NCI-H2171 treated with DMSO at 0.1 percent for 48 hours (cell line): ENCODE data around the gene OR6V1.

Experiments
- DNase-seq: peaks from one replicate; lab custom pipeline; 2025; lab: John Stamatoyannopoulos, UW

Gene OR6V1, protein sequence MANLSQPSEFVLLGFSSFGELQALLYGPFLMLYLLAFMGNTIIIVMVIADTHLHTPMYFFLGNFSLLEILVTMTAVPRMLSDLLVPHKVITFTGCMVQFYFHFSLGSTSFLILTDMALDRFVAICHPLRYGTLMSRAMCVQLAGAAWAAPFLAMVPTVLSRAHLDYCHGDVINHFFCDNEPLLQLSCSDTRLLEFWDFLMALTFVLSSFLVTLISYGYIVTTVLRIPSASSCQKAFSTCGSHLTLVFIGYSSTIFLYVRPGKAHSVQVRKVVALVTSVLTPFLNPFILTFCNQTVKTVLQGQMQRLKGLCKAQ

DNA sequence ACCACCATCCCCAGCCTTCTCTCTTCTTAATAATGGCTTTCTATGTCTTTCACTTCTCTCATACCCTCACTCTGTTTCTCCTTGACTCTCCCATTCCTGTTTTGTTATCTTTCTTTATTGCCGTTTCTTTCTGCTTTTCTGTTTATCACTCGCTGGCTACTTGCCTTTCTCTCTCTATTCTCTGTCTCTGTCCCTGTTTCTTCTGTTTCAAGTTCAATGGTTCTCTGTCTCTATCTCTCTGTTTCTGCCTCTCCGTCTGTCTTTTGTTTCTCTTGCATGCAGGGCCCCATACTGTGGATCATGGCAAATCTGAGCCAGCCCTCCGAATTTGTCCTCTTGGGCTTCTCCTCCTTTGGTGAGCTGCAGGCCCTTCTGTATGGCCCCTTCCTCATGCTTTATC, at the start of gene OR6V1:
Gene OR6V1, plus strand, starts transcription at position 301 of the 400 bp plus-strand sequence. Its CDS starts 0 bp downstream, at position 301.
- DNase-seq = no peak

GRCh38 chr7:143002898-143003297, 49.2 kb upstream of the OR6V1 start:
- no peak for DNase-seq

DNA sequence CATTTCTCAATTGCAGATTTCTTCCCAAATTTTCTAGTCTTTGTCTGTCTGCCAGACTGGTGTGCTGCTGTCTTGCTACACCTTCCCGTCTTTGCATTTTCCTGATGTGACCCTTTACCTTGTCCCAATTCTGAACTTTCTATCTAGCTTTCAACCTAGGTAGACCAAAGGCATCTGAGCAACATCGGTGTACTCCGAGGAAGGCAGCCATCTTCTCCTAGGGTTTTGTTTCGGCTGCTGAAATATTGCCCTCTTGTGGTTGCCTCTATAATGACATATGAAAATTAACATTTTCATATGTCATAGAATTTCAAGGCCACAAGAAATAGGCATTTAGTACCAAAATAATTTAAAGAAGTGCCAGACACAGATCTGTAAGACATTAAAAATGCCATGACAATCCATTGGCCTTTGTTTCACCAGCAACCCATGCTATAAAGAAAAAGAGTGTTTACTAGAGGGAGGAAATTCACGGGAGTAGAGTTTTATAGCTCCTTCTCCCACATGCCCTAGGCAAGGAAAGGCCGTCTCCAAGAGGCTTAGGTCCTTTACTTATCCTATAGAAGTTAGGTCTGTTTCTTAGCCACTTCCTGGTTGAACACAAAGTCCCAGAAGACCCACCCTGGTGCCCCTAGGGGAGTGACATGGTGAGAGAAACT, 48.6 kb upstream of the OR6V1 start:
- DNase-seq = peak; percentile 59

DNA sequence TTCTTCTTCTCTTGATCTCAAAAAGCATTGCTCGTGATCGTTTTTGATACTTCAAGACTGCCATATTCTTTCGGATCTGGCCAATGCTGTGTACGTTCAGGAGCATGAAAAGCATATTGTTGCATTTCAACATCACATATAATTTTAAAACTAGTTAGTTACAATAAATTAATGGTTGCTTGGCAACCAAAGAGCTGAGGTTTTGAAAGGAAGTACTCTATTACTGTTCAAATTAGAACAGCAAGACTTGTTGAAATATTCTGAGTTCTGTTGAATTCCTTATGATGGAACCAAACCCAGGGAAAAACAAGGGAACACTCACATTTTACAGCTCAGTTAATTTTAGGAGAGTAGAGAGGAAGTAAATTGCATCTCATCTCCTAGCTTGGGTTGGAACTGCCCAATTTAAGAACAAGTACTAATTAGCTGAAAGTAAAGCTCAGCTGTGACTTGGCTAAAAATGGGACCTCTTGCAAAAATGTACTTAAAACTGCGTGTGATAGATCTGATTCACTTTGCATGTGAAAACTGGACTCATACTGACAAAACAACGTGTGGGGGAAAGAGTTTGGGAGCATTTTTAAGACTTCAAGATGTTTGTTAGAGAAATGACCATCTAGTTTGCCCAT, 46.4 kb upstream of the OR6V1 start:
- DNase-seq = no peak

DNA sequence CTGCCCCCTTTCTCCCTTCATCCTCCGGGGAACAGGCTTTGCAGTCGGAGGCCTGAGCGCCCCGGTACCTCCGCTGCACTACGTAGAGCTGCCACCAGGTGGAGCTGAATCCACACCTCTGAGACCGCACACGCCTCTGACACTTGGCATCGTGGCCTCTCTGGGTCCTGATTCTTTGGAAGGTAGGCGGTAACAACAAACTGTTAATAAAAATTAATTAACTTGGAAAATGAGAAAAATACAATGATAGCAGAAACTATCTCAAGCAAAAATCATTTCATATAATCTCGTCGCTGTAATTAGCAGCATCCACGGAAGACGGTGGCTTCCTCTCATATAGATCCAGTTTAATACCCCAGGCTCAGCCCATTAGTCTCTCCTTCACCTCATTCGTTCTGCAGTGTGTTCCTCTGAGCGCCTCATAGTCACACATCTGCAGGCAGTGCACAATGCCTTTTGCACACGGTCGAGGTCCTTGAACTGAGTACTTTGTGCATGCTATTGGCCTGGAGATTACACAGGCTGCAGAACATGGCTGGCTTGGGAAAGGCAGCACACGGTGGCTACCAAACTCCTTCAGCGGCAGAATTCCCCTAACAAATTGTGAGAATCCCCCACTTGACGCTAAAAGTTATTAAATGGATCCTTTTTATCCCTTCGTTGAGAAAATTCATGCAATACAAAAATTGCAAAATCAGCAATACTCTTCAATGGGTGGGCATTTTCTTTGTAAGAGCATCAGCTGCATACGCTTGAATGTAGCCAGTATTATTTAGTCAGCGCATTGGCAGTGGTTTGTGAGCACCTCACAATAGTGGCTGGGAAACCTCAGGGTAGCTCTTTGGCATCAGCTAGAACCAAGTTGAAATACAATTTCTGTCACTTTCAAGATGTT, 43.9 kb upstream of the OR6V1 start:
- peak; percentile 59 for DNase-seq

DNA sequence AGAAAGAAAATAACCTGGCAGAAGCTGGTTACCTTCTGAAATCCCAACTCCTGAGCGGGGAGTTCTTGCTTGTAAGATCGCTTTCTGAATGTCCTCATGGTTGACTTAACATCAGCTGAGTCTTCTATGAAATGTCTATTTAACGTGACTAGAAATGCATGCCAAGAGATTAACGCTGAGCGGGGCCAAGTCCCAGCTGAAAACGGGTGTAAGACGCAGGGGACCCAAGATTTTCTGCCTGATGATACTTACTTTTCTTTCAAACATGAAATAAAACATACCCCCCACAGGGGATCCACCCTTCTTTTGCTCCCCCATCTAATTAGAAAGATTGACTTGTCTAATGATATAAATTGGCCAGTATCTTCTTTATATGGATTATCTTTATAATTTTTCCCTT, 40.1 kb upstream of the OR6V1 start:
- no peak for DNase-seq

DNA sequence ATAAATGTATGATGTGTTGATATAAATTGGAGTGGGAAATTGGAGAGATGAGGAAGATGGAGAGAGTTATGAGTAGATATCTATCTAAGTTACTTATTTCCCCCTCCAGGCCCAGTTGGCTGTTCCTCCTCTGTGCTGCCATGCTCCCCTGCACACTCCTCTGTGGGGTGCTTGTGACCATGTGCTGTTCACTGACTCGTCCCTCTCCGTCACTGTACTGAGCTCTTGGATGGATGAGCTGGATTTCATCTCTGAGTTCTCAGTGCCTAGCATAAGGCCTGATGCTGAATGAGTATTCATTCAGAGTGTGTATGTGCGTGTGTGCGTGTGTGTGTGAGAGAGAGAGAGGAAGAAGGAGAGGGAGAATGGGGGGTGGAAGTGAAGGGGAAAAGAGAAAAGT, 39.7 kb upstream of the OR6V1 start:
- no peak for DNase-seq

DNA sequence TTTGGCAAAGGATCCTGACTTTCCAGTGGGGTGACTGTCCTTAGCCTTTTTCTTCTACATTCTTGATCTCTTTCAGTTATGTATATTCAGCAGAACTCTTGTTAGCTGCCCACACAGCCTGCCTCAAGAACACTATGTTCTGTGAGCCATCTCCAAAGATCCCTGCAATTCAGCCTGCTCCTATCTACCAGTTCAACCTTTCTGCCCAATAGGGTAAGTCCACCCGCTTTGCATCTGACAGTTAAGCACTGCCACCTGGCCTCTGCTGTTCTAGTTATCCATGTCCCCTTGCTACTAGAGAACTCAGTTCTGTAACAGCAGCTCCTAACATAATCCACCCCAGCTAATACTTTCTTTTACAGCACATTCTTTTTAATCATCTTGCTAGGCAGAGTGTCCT, 38.7 kb upstream of the OR6V1 start:
- DNase-seq = no peak

DNA sequence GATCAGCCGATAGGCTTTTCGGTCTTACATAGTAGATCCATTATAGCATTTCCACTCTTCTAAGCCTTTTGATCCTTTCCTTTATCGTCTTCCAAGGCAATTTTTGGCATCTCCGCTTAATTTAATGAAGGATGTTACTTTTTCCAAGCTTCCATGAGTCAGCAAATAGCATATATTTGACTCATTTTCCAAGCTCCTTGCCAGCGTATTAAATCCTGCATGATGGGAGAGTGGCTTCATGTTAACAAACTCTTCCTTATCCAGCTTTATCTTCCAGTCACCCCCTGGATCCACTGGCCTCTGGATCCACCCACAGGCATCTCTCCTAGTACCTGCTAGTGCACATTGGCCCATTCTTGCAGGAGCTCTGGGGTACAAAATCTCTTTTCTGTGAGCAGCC, 38.2 kb upstream of the OR6V1 start:
- no peak for DNase-seq

DNA sequence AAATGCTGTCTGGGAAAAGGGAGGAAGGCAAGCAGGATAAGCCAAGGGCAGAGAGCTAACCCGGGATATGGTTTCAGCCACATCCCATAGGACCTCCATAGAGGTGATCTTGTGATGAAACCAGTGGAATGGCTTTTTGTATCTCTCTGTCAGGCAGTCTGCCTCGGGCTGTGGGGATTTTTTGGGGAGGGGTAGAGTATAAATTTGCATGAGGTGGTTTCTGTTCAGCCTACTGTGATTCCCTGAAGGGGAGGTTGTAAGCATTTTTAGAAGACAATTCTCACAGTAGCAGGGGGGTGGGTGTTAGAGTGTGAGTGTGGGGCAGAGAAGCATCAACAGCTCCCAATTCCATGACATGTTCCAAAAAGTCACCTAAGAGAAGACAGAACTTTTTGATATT, 37.1 kb upstream of the OR6V1 start:
- DNase-seq = no peak

DNA sequence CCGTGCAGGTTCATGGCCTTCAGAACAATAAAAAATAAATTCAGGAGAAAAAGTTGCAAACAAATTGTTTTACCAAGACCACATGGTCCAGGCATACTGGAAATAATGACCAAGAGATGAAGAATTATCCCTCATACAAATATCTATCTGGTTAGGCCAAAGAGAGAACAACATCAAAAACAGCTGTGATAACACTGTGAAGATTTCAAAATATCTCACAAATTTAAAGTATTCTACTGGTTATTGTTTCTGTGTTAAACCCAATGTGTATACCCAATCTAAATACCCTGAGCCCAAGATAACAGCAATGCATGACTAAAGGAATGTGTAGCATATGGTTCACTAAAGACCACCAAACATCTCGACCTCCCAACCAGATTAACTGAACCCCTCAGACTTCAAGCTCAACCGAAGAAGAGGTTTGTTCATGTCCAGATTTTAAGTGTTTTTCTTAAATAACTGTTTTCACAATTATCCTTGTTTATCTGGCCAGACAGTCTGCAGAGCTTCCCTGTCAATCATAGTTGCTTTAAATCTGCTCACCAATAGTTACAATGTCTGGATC, 36.1 kb upstream of the OR6V1 start:
- DNase-seq = no peak

DNA sequence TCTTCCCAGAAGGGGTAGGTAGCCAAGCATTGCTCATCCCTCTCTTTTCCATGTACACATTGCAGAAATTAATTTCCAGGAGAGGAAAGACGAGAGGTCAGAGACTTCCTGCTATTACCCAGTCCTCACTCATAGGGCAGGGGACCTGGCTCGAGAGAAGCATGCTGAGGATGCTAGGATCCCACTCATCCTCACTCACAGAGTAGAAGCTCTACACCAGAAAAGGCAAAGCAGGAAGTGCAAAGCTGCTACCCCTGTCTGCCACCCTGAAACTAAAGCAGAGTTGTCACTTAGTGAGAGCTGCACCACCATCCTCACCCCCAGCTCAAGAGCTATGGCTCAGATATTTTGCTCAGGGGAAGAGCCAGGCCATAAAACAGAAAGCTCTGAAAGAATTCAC, 35.1 kb upstream of the OR6V1 start:
- no peak for DNase-seq

DNA sequence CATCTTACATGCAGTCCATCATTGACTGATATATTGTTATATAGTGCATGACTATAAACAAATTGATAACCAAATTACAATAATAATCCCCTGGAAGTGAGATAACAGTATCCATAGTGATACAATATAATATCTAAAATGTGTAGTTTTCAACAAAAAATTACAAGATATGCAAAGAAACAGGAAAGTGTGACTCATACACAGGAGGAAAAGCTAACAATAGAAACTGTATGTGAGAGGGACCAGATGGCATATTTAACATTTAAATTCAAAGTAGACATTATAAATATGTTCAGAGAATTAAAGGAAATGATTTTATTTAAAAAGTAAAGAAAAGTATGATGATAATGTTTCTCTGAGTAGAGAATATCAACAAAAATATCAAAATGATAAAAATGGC, 33.2 kb upstream of the OR6V1 start:
- DNase-seq = no peak

DNA sequence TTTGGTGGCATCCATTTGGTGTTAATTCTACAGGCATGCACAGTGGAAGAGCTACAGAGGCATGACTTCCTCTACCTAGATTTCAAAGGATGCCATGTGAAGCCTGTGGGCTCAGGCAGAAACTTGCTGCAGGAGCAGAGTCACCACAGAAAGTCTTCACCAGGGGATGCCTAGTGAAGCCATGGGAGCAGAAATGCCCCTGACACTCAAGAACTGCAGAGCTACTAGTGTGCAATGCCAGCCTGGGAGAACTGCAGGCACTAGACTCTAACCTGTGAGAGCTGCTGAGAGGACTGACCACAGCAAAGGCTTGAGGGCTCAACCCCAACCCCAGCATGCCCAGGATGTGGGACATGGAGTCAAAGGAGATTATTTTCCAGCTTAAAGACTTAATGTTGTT, 29.1 kb upstream of the OR6V1 start:
- no peak for DNase-seq

DNA sequence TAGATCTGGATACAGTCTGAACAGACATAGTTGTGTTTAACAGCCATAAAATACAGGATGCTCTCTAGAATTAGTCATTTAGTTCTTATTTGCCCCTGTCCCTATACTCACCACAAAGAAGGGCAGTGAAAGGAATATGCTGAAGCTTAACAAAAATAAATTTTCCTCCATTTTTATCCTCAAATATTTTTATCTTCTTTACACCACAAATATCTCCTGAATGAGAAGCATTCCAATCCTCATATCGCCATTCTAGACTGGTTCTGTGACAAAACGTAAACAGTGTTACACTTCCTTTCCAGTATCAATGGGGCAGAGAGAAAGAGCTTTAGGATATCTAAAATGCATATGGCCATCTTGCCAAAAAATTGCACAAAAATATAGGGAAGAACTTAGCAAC, 26.8 kb upstream of the OR6V1 start:
- DNase-seq = no peak

DNA sequence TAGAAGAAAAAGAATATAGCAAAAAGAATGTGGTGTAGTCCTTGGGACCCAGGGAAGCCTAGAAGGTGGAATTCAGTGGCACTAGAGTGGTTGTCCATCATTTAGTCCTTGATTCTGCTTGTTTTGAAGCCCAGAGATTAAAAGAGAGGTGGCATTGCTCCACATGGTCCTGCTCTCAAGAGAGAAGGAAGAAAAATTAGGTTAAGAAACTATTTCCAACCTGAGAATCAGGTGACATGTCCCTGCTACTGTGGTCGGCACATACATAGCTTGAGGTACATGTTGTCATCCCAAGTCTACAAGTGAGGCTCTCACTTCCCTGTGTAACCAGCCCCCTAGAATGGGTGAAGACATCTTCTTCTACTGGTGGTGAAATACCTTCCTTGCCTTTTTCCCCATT, 25.1 kb upstream of the OR6V1 start, which contains the start of gene OR9A2:
Gene OR9A2, minus strand, starts transcription at position 101 of the 400 bp plus-strand sequence. Its CDS starts 0 bp downstream, at position 101.
- no peak for DNase-seq

DNA sequence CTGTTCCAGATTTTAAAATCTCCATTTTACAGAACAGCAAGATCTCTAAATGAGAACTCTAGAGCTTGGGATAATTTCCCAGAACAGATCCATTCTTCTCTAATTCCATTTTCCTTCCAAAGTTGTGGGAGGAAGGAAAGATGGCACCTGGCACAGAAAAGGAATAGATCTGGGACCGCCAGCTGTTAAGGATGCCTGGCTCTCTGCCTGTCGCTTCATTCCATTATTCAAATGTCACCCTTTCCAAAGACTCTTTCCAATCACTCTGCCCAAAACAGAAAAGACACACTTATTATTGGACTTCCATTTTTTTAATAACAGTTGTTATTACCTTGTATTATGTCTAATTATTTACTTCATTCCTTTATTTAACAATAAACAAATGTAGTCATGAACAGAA, 24.5 kb upstream of the OR6V1 start:
- no peak for DNase-seq

GRCh38 chr7:143038635-143039034, 13.5 kb upstream of the OR6V1 start:
- DNase-seq = no peak

GRCh38 chr7:143040209-143040715, 11.9 kb upstream of the OR6V1 start:
- no peak for DNase-seq

DNA sequence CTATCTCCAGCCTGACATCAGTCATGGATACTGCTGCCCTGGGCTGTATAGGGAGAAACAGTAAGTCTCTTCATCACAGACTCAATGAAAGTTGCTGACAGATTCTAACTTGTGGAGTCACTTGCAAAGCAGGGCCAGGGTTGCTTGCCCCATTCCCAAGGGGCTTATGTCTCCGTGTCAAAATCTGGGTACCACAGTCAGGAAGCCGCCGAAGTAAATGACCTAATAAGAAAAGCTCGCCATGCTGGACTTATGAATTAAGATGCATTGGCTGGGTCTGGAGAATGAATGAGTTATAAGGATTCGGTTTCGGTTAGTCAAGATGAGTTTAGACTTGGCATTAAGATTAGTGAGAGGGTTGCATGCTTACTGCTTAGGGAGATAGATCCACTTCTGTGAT, 10.8 kb upstream of the OR6V1 start:
- no peak for DNase-seq

- DNase-seq = no peak
These were observed 9.9 kb upstream of the OR6V1 start for GRCh38 chr7:143042159-143042789.
